Loucy (cell line): ENCODE results near the gene CEP85L.

Experiments used
- EZH2phosphoT487 ChIP-seq: fragments of 200-600 bp; IDR thresholded peaks from 2 replicates; pipeline ENCODE4 v1.6.1; 2018; ENCODE audit warnings: antibody characterized with exemption, mild to moderate bottlenecking, moderate library complexity, borderline replicate concordance
- TF ChIP-seq, protein P1 (sequence below): fragments of 200-600 bp; sonication (generic); conservative IDR thresholded peaks from 2 replicates; pipeline ENCODE4 v1.5.1; 2014; ENCODE audit warnings: mild to moderate bottlenecking, antibody characterized with exemption, low read length

DNA sequence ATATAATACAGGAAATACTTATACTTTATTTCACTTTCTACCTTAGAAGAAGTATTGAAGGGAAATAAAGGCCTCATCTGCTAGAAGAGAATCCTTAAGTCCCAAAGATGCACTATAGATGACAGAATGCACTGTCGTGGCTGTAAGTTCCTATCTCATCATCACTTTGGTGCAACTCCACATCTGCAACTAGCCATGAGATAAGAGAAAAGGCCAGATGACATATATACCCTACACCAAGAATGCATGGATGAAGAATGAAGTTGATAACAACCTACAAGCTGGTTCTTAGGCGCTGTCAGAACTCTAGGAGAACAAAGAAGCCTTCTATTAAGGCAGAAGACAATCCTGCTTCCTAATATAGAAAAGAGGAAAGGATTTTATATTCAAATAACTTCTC lies 114.9 kb downstream of the CEP85L start:
- TF ChIP-seq, protein P1, sequence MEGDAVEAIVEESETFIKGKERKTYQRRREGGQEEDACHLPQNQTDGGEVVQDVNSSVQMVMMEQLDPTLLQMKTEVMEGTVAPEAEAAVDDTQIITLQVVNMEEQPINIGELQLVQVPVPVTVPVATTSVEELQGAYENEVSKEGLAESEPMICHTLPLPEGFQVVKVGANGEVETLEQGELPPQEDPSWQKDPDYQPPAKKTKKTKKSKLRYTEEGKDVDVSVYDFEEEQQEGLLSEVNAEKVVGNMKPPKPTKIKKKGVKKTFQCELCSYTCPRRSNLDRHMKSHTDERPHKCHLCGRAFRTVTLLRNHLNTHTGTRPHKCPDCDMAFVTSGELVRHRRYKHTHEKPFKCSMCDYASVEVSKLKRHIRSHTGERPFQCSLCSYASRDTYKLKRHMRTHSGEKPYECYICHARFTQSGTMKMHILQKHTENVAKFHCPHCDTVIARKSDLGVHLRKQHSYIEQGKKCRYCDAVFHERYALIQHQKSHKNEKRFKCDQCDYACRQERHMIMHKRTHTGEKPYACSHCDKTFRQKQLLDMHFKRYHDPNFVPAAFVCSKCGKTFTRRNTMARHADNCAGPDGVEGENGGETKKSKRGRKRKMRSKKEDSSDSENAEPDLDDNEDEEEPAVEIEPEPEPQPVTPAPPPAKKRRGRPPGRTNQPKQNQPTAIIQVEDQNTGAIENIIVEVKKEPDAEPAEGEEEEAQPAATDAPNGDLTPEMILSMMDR, result no peak
- TF ChIP-seq EZH2phosphoT487, result no peak
